T follicular helper cell (primary cell): Measurements from ENCODE around the gene SIAH2.

Experiments
- DNase-seq: peaks from one replicate; pipeline ENCODE4 v3.0.0-alpha.2; 2020; ENCODE audit warnings: low read depth

The SIAH2 gene

DNA sequence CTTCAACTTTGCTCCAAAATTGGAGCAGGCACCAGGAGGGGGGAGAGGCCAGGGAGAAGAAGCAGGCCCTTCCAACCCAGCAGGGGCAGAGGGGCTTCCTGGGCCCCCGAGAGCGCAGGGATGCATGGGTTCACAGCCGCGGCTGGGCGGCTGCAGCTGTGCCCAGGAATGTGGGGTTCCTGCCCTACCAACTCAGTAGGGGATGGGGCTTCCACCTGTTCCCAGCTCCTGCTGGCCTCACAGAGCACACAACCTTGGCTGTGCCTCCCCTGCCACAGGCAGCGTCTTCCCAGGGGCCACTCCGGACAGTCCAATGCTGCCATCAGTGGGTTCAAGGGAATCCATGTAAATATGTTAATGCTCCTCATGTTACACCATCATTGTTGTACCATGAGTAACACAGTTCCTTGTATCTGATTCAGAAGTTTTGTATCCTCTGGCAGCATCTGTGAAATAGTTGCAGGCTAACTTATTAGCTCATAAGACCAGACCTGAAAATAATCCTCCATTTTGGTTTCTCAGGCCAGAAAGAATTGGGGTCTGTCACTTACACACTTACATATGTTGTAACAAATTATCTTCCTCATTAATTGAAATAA, 12.1 kb upstream of the SIAH2 start:
- no peak for DNase-seq

DNA sequence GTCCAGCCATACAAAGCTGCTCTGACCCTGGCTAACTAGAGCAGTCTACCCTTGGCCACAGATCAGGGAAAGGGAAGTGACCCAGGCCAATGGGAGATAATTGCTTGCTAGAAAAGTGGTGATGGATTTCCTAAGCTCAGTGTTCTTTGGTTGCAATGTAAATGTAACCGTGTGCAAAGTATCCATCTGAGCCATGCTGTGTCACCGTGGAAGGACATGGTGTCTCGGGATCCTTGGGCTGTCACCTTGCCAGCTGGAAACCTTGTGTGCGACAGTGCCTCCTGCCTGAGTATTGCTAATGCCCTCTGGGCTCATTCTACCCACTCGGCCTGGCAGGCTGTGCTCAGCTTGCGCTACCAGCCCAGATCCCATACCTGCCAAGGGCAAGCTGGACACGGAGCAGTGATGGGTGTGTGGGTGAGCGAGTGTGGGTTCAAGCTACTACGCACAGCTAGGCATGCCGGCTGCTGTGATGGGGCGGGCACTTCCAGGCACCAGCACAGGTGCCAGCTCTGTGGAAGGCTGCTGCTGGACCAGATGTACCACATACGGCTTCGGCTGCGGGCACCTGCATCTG, 10.7 kb upstream of the SIAH2 start:
- no peak for DNase-seq

DNA sequence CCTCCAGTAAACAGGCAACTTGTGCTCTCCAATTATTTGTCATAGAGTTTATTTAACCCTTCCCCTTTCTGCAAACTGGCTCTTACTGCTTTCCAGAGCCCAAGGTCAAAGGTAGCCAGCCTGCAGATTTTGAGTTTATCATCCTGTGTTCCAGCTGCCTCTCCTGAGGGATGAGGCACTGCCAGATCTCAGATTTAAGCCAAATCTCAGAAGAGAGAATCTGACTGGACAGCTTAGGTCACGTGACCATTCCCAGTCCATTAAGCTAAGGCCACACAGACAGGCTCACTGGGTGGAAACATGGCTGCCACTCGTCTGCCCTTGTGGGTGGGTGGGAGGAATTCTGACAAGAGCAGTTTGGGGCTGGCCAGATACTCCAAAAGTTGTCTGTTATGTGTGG, 8.6 kb upstream of the SIAH2 start:
- no peak for DNase-seq

DNA sequence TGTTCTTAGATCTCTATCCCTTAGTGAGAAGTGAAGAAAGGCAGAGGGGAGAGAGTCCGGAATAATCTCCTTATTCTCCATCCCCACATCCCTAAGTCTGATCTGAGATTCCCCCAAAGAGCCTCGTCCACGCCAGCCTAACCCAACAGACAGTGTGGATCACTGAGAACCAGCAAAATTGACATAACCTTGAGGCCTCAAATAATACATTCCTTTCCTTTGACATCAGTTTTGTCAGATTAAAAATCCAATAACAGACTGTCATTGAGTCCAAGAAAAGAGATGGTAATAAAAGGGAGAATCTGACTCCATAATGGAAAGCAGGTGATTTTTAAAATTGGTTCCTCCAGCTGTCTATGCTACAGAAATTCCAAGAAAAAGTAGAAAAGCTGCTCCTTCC, 7.7 kb upstream of the SIAH2 start:
- no peak for DNase-seq

DNA sequence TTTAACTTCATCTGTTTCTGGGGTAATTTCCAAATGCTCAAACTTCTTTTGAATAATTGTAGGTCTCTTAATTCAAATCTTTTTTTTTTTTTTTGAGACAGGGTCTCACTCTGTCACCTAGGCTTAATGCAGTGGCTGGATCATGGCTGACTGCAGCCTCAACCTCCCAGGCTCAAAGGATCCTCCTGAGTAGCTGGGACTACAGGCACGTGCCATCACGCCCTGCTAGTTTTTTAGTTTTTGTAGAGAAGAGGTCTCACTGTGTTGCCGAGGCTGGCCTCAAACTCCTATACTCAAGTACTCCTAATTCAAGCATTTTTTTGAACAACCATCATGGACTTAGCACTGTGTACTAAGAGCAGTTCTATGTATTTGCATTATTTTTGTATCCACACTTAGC, 3.8 kb upstream of the SIAH2 start:
- DNase-seq, result no peak

DNA sequence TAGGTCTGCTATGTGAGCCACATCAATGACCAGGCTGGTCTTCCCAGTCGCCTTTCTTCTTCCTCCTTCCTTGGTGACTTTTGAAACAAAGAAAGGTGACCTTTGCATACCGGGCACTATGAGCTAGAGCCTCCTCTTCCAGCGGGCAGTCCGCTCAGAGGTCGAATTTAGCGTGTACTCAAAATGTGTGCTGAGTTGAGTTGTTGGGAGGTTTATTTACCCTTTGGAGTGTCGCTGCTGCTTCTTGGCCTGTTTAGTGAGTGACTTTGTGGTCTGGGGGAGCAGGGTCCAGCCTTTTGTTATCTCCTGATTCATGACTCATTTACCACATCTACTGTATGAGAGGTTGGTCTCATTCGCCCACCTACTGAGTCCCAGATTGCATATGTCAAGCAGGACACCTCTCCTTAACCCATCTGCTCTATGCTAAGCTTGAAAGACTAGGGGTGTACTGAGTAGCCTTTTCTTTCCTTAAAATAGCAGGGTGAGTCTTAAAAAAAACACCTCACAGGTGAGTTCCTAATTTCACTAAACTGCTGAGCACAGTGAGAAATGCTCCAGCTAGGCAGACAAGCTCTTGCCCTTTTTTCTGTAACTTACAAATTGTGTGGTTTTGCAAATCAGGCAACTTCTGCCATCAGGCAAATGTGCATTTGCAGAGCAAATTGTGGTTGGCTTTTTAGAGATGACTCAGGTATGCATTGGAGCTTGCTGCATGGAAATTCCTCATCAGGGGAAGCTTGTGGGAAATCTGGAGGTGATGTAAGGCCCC, 3.2 kb upstream of the SIAH2 start:
- DNase-seq, result no peak

DNA sequence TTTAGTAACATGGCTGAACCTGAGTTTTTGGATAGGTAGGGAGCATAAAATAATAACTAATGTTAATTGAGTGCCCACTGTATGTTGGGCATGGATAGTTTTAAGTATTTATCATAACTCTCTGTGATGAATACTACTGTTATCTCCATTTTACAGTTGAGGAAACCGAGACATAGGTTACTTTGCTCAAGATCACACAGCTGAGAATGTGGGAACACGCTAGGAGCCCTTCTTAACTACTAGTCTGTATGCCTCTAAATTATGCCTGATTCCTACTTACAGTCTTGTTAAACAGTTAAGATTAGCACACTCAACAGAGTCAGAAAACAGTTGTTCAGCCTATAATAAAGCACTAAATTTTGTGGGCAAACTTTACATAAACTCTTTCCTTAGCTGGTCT, 2.0 kb upstream of the SIAH2 start:
- DNase-seq, result no peak

DNA sequence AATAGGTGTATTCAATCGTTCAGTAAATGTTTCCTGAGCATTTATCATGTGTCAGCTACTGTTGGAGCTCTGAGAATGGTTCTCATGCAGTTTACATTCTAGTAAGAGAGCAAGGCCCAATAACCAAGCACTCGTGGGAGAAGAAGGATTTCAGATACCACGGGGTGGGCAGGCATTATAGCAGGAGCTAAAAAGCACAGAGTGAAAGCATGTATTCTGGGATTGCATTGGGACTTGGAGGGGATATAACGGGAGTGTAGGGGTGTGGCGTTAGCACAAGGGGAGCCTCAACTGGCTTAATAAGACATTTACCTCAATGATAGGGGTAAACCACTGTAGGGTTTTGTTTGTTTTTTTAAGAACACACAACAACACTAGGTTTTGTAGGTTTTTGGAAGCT, 1.6 kb upstream of the SIAH2 start:
- no peak for DNase-seq

DNA sequence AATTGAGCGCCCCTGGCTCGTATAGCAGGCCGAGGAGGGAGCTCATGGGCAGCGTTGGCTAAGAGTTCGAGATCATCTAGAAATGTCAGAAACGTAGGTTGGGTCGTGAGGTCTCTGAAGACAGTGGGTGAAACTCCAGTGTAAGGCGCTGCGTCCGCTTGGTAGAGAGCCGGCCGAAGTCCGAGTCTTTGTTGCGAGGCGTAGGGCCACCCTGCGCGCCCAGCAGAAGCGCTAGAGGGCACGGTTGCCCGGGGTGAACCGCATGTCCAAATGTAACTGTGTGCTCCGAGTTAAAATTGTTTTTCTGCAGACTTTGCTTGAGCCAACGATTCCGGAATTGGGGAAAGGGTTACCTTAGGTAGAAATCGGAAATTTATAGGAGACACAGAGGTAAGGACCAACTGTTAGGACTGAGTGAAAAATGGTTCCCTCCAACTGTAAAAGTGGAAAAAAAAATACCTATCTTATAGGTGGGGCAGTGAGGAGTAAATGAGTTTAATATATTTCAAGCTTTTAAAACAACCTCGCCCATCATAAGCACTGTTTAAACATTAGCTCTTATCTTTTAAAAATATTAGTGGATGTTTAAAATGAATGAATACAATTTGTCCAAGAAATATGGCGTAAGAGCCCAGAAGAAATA, 993 bp upstream of the SIAH2 start:
- peak; percentile 5 for DNase-seq

DNA sequence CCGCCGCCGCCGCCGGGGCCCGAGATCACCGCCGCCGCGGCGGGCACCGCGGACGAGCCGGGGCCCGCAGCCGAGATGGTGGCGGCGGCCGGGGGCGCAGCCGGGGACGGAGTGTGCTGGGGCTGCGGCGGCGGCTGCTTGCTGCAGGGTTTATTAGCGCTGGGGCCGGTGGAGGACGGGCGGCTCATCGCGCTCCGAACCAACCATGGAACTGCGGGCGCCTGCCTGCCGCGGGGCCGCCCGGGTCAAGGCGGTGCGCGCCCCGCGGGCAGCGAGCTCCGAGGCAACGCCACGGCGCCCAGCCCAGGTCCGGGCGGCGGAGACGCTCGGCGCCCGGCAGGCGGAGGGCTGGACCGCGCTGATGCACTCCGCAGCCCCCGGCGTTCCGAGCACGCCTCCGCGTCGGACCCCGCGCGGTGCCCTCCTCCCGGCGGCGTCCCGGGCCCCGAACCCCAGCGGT, 277 bp downstream of the SIAH2 start:
- DNase-seq, result no peak

DNA sequence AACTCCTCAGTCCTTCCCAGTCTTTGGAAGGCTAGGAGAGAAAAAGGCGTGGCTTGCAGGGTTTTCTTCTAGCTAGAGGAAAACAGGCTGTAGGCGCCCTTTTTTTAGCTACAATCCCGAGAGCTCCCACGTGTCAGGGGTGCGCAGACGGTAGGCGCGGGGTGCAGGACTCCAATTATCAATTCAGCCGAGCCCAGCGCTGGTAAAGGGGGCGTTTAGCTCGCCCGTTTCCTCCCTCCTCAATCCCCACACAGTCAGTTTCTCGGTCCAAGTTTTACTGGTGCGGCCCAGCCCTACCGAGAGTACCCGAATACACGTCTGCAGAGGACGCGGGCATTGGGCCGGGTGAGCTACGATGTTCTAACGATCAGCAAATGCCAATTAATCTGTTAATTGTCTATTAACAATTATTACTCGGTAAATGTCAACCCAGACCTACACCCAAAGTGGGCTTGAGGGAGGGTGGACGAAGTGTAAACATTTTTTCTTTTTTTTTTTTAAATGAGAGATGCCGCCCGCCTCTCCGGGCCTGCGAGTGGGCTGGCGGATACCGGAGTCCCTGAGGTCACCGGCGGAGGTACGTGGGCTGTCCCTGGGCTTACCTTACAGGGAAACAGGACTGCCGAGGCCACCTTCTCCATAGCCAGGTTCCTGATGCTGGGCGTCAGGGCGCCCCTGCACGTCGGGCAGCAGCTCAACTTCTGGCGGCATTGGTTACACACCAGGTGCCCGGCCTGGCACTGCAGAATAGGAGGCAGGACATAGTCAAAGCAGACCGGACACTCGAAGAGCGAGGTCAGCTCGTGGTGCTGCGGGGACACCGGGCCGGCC, 923 bp downstream of the SIAH2 start:
- peak; percentile 19 for DNase-seq

DNA sequence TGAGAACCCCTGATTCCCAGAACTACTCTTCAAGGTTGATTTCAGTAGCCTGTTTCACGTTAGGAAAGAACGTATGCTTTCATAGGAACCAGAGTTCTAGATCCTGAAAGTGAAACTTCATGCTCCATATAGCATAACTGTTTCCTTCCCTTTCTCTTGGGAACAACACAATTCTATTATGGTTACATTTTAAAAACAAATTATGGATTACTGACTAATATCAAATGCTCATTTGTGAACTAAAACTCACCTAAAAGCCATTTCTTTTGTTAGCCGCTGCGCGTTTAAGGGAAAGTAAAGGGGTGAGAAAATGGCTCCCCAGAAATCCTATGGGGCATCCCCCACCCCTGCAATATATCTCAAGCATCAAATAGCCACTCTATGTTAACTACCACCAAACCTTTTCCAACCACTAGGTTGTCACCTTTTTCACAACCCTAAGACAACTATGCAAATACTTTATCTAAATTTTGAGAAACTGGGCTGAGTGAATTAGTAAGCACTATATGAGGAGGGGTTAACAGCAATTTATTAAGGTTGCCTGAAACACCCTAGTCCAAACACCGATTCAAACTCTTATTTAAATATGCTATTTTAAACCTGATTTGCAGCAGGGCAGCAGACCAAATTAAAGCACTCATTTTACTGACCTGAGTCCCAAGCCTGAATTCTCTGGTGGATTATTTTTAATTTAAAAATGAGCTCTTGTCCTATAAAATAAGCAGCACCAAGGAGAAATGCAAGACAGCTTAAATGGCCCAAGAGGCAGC, 2.4 kb downstream of the SIAH2 start:
- no peak for DNase-seq

DNA sequence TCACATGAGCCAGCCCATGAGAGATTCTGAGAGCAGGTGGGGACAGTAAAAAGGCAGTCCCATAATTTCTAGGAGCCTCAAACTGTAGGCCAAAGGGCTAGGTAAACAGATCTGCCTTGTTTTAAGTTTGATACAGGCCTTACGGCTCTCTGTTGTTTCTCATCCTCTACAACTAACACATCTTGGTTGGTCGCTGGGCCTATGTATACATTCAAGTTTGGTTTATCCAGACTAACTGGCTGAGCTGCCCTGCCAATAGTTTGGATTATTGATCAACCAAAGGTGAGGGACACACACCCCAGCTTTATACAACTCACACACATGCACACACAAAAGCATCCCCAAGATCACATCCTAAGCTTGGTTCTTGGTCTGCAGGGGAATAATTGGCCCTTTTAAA, 3.0 kb downstream of the SIAH2 start:
- DNase-seq, result no peak

DNA sequence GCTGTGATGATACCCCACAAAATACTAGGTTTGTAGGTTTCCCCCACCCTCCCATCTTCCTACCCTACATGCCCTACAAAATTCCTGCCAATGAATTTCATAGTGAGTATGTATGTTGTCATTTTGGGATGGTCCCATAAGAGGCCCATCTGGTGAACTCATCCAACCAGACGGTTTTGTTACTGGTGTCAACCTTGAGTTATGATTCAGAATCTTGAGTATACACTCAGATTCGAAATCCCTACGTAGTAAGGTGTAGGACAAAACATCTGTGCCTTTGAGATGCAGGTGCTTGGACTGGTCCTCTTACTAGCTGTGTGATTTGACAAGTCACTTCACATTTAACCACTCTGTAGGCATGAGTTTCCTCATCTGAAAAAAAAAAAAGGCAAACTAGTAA, 3.6 kb downstream of the SIAH2 start:
- DNase-seq, result no peak

DNA sequence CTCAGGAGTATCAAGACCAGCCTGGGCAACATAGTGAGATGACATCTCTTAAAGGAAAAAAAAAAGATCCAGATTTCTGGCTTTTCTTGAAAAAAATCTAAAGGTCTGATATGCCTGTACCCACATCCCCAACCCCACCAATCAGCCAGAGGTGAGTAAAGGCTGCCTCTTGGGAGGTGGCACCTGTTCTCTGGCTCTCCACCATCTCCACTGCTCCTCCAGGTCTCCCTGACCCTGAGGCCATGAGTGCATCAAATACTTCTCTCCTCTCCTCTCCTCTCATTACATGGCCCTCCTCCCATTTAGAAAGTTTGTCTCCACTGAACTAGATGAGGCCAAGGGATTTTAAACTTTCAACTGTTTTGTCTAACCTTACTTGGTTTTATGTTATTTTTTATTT, 5.2 kb downstream of the SIAH2 start:
- DNase-seq, result no peak

DNA sequence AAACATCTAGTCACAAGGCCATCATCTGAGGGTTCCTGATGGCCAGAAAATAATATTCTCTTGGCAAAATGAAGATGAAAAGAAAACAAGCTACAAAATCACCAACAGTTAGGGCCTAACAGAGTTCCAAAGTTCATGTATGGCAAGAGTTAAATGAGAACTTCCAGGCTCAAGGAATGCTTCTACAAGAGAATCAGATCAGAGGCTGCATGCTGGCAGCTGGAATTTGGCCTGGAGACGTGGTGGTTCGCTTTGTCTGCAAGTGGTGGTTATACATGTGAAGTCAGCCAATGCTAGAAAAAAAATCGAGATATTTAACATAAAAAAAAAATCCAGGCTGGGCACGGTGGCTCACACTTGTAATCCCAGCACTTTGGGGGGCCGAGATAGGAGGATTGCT, 5.6 kb downstream of the SIAH2 start:
- no peak for DNase-seq

DNA sequence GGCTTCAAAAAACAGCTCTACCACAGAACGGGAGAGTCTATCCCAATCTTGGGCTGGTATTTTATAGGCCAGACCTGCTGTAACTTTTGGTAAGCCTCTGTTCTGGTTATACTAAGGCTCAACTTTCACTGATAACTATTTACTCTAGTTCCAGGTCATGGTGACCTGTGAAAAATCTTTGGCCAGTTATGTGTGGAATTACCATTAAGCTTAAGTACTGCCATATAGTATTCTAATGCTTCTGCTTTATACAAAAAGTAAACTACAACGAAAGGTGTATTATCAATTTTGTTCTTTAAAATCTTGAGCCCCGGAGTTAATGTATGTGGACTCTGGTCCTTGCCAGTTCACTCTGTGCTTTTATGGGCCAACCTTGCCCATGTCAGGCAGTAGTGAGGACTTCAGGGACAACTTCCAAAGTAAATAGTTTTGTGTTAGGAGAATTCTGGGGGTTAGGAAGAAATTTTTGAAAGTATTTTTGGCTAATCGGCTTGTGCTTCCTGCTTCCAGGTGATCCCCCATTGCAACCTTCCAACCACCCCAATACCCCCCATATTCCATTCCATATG, 6.4 kb downstream of the SIAH2 start:
- no peak for DNase-seq

DNA sequence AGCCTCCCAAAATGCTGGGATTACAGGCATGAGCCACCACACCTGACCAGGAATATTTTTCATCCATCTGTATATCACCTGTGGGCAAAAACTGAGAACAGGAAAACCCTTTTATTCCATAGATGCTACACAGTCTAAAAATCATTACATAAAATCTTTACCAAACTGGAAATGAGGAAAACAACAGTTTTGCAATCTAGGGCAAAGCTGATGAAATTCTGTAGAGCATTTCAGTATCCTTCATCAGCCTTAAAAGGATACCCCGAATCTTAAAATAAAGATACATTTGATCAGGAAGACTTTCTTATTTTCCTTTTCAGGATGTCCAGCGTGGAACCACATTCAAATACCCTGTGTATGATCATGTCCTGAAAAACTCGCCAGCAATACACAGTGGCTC, 7.1 kb downstream of the SIAH2 start:
- no peak for DNase-seq

DNA sequence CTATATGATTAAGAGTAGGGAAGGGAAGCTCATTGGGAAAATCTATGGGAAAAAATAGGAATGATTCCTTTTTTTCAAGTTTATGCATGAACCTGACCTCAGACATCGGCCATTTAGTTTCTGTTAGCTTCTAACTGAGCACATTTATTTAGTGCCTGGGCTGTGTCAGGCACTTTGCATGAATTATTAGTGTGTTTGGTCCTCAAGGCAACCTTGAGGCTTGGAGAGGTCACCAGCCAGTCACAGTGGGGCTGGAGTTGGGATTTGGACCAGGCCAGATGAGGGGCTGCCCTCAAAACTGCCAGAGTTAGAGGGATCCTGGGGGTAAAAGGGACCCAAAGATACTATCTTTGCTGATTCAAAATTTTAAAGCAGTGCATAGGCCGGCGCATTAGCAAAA, 8.1 kb downstream of the SIAH2 start:
- DNase-seq, result no peak

DNA sequence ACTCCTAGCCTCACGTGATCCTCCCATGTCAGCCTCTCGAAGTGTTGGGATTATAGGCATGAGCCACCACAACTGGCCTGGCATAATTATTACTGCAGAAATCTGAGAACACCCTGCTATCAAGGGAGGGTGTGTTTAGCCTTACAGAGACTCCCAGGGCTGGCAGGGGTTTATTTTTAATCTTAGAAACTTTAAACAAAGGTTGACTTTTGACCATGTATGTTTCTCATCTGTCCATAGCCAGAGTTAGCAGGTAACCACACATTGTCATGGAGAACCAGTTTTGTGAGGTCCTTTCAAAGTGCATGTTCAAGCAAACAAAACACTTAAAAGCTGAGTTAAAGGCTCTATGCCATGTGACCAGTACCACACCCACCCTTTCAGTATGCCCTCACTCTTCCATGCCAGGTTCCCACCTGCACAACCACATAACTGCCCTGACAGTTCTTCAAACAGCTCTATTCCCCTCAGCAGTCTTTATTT, 11.1 kb downstream of the SIAH2 start:
- no peak for DNase-seq

DNA sequence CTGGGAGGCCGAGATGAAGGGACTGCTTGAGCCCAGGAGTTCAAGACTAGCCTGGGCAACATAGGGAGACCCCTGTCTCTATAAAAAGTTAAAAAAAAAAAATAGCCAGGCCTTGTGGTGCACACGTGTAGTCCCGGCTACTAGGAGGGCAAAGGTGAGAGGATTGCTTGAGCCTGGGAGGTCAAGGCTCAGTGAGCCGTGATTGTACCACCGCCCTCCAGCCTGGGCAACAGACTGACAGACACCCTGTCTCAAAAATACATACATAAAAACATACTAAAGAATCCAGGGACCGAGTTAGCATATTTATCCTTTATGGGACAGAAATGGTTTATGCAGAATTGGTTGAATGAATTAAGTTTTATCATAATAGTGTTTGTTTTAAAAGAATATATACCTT, 13.7 kb downstream of the SIAH2 start:
- no peak for DNase-seq
